ENCODE measurements around the gene CSNK1E. TPM values are rescaled to one million over a fixed set of nuclear protein-coding genes. Genes with fewer than 3 reads are reported as not detected.
A peak's percentile ranks its signal among the peaks of the same experiment; 100 is the strongest.

CSNK1E gene
- total RNA-seq, 4 donors from 2014 or later = 142 to 258 (median 163) TPM

- 71 to 74% methylated on average over 14 of the region's 14 CpGs for WGBS, 2 donors
- intact Hi-C loops (cut with DNase I; ENCODE audit: low total_unique reads) = no loop called here
- no peak for DNase-seq (ENCODE audit: low spot score in 2 of 2)
- TF ChIP-seq POLR2A (IDR thresholded peaks at IDR 0.05) (no peak), CTCF (IDR thresholded peaks at IDR 0.05) (no peak)
- no peak overlapping the region for H3K4me3 ChIP-seq (ENCODE audit: low read depth, poor library complexity, severe bottlenecking)
Measured at GRCh38 chr22:38318792-38319773, 1.9 kb upstream of the CSNK1E start.

- intact Hi-C loops (cut with DNase I; ENCODE audit: low total_unique reads) = no loop called here
- DNase-seq (ENCODE audit: low spot score in 2 of 2) = peak; percentile 78 to 95
- H3K4me3 ChIP-seq (ENCODE audit: low read depth, poor library complexity, severe bottlenecking) = no peak overlapping the region
- WGBS, 2 donors = 5% methylated on average over 18 of the region's 18 CpGs
- TF ChIP-seq CTCF (IDR thresholded peaks at IDR 0.05) (no peak), POLR2A (IDR thresholded peaks at IDR 0.05) (no peak)
Measured at GRCh38 chr22:38317995-38318715, 922 bp upstream of the CSNK1E start.

- TF ChIP-seq POLR2A (IDR thresholded peaks at IDR 0.05) = no peak
- TF ChIP-seq CTCF (IDR thresholded peaks at IDR 0.05) = no peak
- H3K4me3 ChIP-seq (ENCODE audit: low read depth, poor library complexity, severe bottlenecking) = peak overlapping the region; percentile 67
- intact Hi-C loops (cut with DNase I; ENCODE audit: low total_unique reads) = no loop called here
- whole genome bisulfite sequencing, 2 donors = 0 to 1% methylated on average over 45 of the region's 52 CpGs
- peak in 1 of 2 donors; percentile 94 for DNase-seq (ENCODE audit: low spot score in 2 of 2)
Measured at GRCh38 chr22:38316364-38317121, 690 bp downstream of the CSNK1E start.

GRCh38 chr22:38315823-38316363, 1.3 kb downstream of the CSNK1E start:
- no peak for DNase-seq (ENCODE audit: low spot score in 2 of 2)
- TF ChIP-seq CTCF (IDR thresholded peaks at IDR 0.05) = no peak
- no peak for TF ChIP-seq POLR2A (IDR thresholded peaks at IDR 0.05)
- 1 to 4% methylated on average over 12 of the region's 12 CpGs for WGBS, 2 donors
- H3K4me3 ChIP-seq (ENCODE audit: low read depth, poor library complexity, severe bottlenecking) = peak overlapping the region; percentile 67
- intact Hi-C loops (cut with DNase I; ENCODE audit: low total_unique reads) = no loop called here
